ENCODE results near the gene PON3.

PON3 gene

GRCh38 chr7:95396136-95397032 lies at the start of gene PON3:
TSS of gene PON3 (minus strand) at chr7:95396375. CDS start at chr7:95396350, 25 bp downstream.
- no peak for DNase-seq (ENCODE audit: extremely low read depth, low read depth)
- no peak; the same call in none of the 2 replicates for TF ChIP-seq CTCF (IDR thresholded peaks at IDR 0.05; ENCODE audit: low read depth, low read length)

GRCh38 chr7:95444796-95445195 lies 48.6 kb upstream of the PON3 start:
- DNase-seq (ENCODE audit: extremely low read depth, low read depth) = no peak
- no peak for TF ChIP-seq CTCF (IDR thresholded peaks at IDR 0.05; ENCODE audit: low read depth, low read length)

GRCh38 chr7:95441042-95441823 lies 45.1 kb upstream of the PON3 start:
- DNase-seq (ENCODE audit: extremely low read depth, low read depth) = no peak
- TF ChIP-seq CTCF (IDR thresholded peaks at IDR 0.05; ENCODE audit: low read depth, low read length) = no peak

- TF ChIP-seq CTCF (IDR thresholded peaks at IDR 0.05; ENCODE audit: low read depth, low read length) = no peak
- no peak for DNase-seq (ENCODE audit: extremely low read depth, low read depth)
These were observed 44.3 kb upstream of the PON3 start for GRCh38 chr7:95440394-95441038.

GRCh38 chr7:95436407-95436806 lies 40.2 kb upstream of the PON3 start:
- DNase-seq (ENCODE audit: extremely low read depth, low read depth) = no peak
- no peak for TF ChIP-seq CTCF (IDR thresholded peaks at IDR 0.05; ENCODE audit: low read depth, low read length)

- no peak for DNase-seq (ENCODE audit: extremely low read depth, low read depth)
- no peak for TF ChIP-seq CTCF (IDR thresholded peaks at IDR 0.05; ENCODE audit: low read depth, low read length)
These were observed 39.2 kb upstream of the PON3 start for GRCh38 chr7:95435422-95435780.

All from AG09319 (cell line).